Naive thymus-derived CD8-positive, alpha-beta T cell (primary cell): ENCODE results near the gene EPN2. TPM values are rescaled to one million over a fixed set of nuclear protein-coding genes. Genes with fewer than 3 reads are reported as not detected.
A peak's percentile ranks its signal among the peaks of the same experiment; 100 is the strongest.
"Not testable (repeated sequence)": the region's sequence is repeated elsewhere in the genome, so short reads cannot be mapped to it uniquely, and the experiment has no call there.

Source experiments
- ATAC-seq, 2 donors: fragments of 150-1000 bp; cut with Tn5 transposase in 1 of 2; sonication (Bioruptor Pico), chemical (Tn5 transposase) in 1 of 2; 1 replicate in 1 of 2; 2 replicates in 1 of 2; pipeline ENCODE4 v1.10.0; 2021; ENCODE audit warnings: mild to moderate bottlenecking in 2 of 2, moderate library complexity in 2 of 2
- POLR2A ChIA-PET: fragments of 350-600 bp; sonication (Branson Sonifier 250); formaldehyde crosslinking; loops from one replicate; lab custom pipeline; 2021; ENCODE audit warnings: antibody characterized with exemption; lab: Charles Lee
- DNase-seq, 10 donors: peaks; one replicate each; pipeline versions ENCODE4 v3.0.0 to v3.0.0-alpha.2; 2020 to 2022
- H3K27ac Mint-ChIP-seq, 10 donors: one replicate each; pipeline ENCODE4 v1.8.0; 2020 to 2022; ENCODE audit warnings: mild to moderate bottlenecking in 10 of 10, mixed read lengths in 10 of 10, moderate library complexity in 4 of 10, inconsistent platforms in 1 of 10
- H3K27me3 Mint-ChIP-seq, 5 donors: one replicate each; pipeline ENCODE4 v1.8.0; 2021 to 2022; ENCODE audit warnings: mixed read lengths in 5 of 5
- H3K36me3 Mint-ChIP-seq, 3 donors: one replicate each; pipeline ENCODE4 v1.8.0; 2020 to 2022; ENCODE audit warnings: mixed read lengths in 3 of 3, mild to moderate bottlenecking in 2 of 3, inconsistent platforms in 1 of 3
- H3K4me1 Mint-ChIP-seq, 4 donors: one replicate each; pipeline ENCODE4 v1.8.0; 2021 to 2022; ENCODE audit warnings: mixed read lengths in 4 of 4
- H3K4me3 Mint-ChIP-seq, 10 donors: one replicate each; pipeline ENCODE4 v1.8.0; 2020 to 2022; ENCODE audit warnings: mild to moderate bottlenecking in 10 of 10, mixed read lengths in 10 of 10, moderate library complexity in 6 of 10, inconsistent platforms in 1 of 10
- H3K9me3 Mint-ChIP-seq, 9 donors: one replicate each; pipeline ENCODE4 v1.8.0; 2020 to 2022; ENCODE audit warnings: mixed read lengths in 9 of 9, mild to moderate bottlenecking in 3 of 9, inconsistent platforms in 1 of 9, moderate library complexity in 1 of 9
- polyA plus RNA-seq, 3 donors: library from polyadenylated mRNA; unstranded; fragments of 300-500 nt; fragmentation: Illumina TruSeq; gene quantifications; one replicate each; pipeline ENCODE4 v1.2.3, GENCODE V29; 2021
- total RNA-seq, 8 experiments: library from RNA in 2 of 8; stranded (reverse) in 2 of 8; gene quantifications; one replicate each; pipeline ENCODE4 v1.2.3 and lab custom pipeline; 2021 to 2026

Gene EPN2
- total and polyA plus RNA-seq, 5 experiments from 2014 or later: 1.3 to 6.5 (median 3.7) TPM

- H3K36me3 Mint-ChIP-seq, H3K27me3 Mint-ChIP-seq, POLR2A ChIA-PET, H3K9me3 Mint-ChIP-seq, H3K27ac Mint-ChIP-seq, ATAC-seq, H3K4me3 Mint-ChIP-seq, H3K4me1 Mint-ChIP-seq, DNase-seq: not testable (repeated sequence)
These were observed 17.0 kb upstream of the EPN2 start for GRCh38 chr17:19220195-19220594.

- H3K9me3 Mint-ChIP-seq, H3K4me3 Mint-ChIP-seq, H3K4me1 Mint-ChIP-seq, H3K27me3 Mint-ChIP-seq, POLR2A ChIA-PET, ATAC-seq, H3K36me3 Mint-ChIP-seq, DNase-seq, H3K27ac Mint-ChIP-seq: not testable (repeated sequence)
These were observed 10.3 kb upstream of the EPN2 start for GRCh38 chr17:19226610-19227588.

- H3K4me1 Mint-ChIP-seq, DNase-seq, H3K36me3 Mint-ChIP-seq, POLR2A ChIA-PET, H3K4me3 Mint-ChIP-seq, H3K9me3 Mint-ChIP-seq, ATAC-seq, H3K27ac Mint-ChIP-seq: not testable (repeated sequence)
- peaks cover 0 to 11% (median 3%) of the 10 kb centered on the region in 5 donors for H3K27me3 Mint-ChIP-seq
These were observed 2.5 kb upstream of the EPN2 start for GRCh38 chr17:19234676-19235075.

- H3K36me3 Mint-ChIP-seq, POLR2A ChIA-PET, H3K4me3 Mint-ChIP-seq, H3K9me3 Mint-ChIP-seq, H3K4me1 Mint-ChIP-seq, H3K27ac Mint-ChIP-seq, DNase-seq: not testable (repeated sequence)
- ATAC-seq: peak; percentile 66 to 87
- peaks cover 2 to 18% (median 3%) of the 10 kb centered on the region in 5 donors for H3K27me3 Mint-ChIP-seq
These were observed 621 bp upstream of the EPN2 start for GRCh38 chr17:19236351-19237138.

GRCh38 chr17:19237389-19238166 is 412 bp downstream of the EPN2 start:
- Mint-ChIP-seq H3K4me3 (peak overlapping the region; percentile 70 to 90 (median 82)), H3K27ac (peak overlapping the region in 4 of 10 donors; percentile 28 to 72 (median 55)), H3K36me3 (no peaks in the 10 kb centered on the region)

GRCh38 chr17:19238167-19238505 is 970 bp downstream of the EPN2 start:
- H3K36me3 Mint-ChIP-seq: no peaks in the 10 kb centered on the region
- no peak for ATAC-seq
- no peaks in the 10 kb centered on the region for H3K9me3 Mint-ChIP-seq
- H3K4me1 Mint-ChIP-seq: peaks cover 0 to 10% (median 4%) of the 10 kb centered on the region in 4 donors
- peaks cover 2 to 18% (median 5%) of the 10 kb centered on the region in 5 donors for H3K27me3 Mint-ChIP-seq
- peak in 4 of 10 donors; percentile 5 to 53 (median 11) for DNase-seq
- POLR2A ChIA-PET: interaction anchor here (1.3 kb wide), 2 partner anchors 9 to 140 kb away, joined by 4 to 5 read pairs; partner anchors contain the start of gene MAPK7
- peak overlapping the region in 4 of 10 donors; percentile 43 to 55 (median 48) for H3K27ac Mint-ChIP-seq
- H3K4me3 Mint-ChIP-seq: peak overlapping the region; percentile 70 to 90 (median 82)

More at GRCh38 chr17:19237389-19238166, 412 bp downstream of the EPN2 start:
- POLR2A ChIA-PET: interaction anchor here (1.3 kb wide), 2 partner anchors 10 to 140 kb away, joined by 4 to 5 read pairs; partner anchors contain the start of gene MAPK7
- Mint-ChIP-seq H3K27me3 (peaks cover 2 to 18% (median 5%) of the 10 kb centered on the region in 5 donors), H3K4me1 (peaks cover 0 to 10% (median 4%) of the 10 kb centered on the region in 4 donors), H3K9me3 (no peaks in the 10 kb centered on the region)
- peak in 6 of 10 donors; percentile 4 to 67 (median 34) for DNase-seq
- peak; percentile 0 to 66 for ATAC-seq

- H3K4me1 Mint-ChIP-seq: peaks cover 0 to 10% (median 4%) of the 10 kb centered on the region in 4 donors
These were observed 2.4 kb downstream of the EPN2 start for GRCh38 chr17:19239544-19239943.

GRCh38 chr17:19242323-19242722 is 5.2 kb downstream of the EPN2 start:
- POLR2A ChIA-PET: interaction anchor here (0.7 kb wide), 1 partner anchor 1705 kb away, joined by 4 read pairs; no protein-coding TSS in a partner anchor

More at GRCh38 chr17:19239544-19239943, 2.4 kb downstream of the EPN2 start:
- no peaks in the 10 kb centered on the region for H3K36me3 Mint-ChIP-seq
- H3K9me3 Mint-ChIP-seq: no peaks in the 10 kb centered on the region
- no peak for ATAC-seq
- no peak overlapping the region for H3K27ac Mint-ChIP-seq
- H3K4me3 Mint-ChIP-seq: peak overlapping the region in 2 of 10 donors; percentile 15 to 52
- H3K27me3 Mint-ChIP-seq: peaks cover 5 to 23% (median 7%) of the 10 kb centered on the region in 5 donors
- DNase-seq: peak in 1 of 10 donors; percentile 2
- POLR2A ChIA-PET: no interaction called here

GRCh38 chr17:19242926-19243325 is 5.8 kb downstream of the EPN2 start:
- Mint-ChIP-seq H3K4me1 (peaks cover 0 to 7% (median 4%) of the 10 kb centered on the region in 4 donors), H3K27ac (no peak overlapping the region), H3K4me3 (no peak overlapping the region), H3K36me3 (no peaks in the 10 kb centered on the region), H3K9me3 (no peaks in the 10 kb centered on the region), H3K27me3 (peaks cover 7 to 36% (median 19%) of the 10 kb centered on the region in 5 donors)
- ATAC-seq (no peak), DNase-seq (peak in 1 of 10 donors; percentile 11)
- POLR2A ChIA-PET: interaction anchor here (0.7 kb wide), 1 partner anchor 1705 kb away, joined by 4 read pairs; no protein-coding TSS in a partner anchor

More at GRCh38 chr17:19242323-19242722, 5.2 kb downstream of the EPN2 start:
- H3K4me3 Mint-ChIP-seq: no peak overlapping the region
- no peaks in the 10 kb centered on the region for H3K9me3 Mint-ChIP-seq
- DNase-seq (no peak), ATAC-seq (no peak)
- no peak overlapping the region for H3K27ac Mint-ChIP-seq
- H3K27me3 Mint-ChIP-seq: peaks cover 7 to 31% (median 13%) of the 10 kb centered on the region in 5 donors
- H3K36me3 Mint-ChIP-seq: no peaks in the 10 kb centered on the region
- peaks cover 0 to 10% (median 5%) of the 10 kb centered on the region in 4 donors for H3K4me1 Mint-ChIP-seq

- Mint-ChIP-seq H3K27me3 (peaks cover 7 to 33% (median 21%) of the 10 kb centered on the region in 5 donors), H3K4me1 (peaks cover 0 to 6% (median 0%) of the 10 kb centered on the region in 4 donors)
These were observed 6.7 kb downstream of the EPN2 start for GRCh38 chr17:19243838-19244237.

GRCh38 chr17:19244357-19244756 is 7.2 kb downstream of the EPN2 start:
- peaks cover 0 to 6% (median 0%) of the 10 kb centered on the region in 4 donors for H3K4me1 Mint-ChIP-seq
- ATAC-seq (no peak), DNase-seq (no peak)
- H3K9me3 Mint-ChIP-seq: no peaks in the 10 kb centered on the region
- POLR2A ChIA-PET: no interaction called here
- no peak overlapping the region for H3K27ac Mint-ChIP-seq
- H3K36me3 Mint-ChIP-seq: no peaks in the 10 kb centered on the region
- H3K27me3 Mint-ChIP-seq: peaks cover 7 to 38% (median 21%) of the 10 kb centered on the region in 5 donors
- no peak overlapping the region for H3K4me3 Mint-ChIP-seq

More at GRCh38 chr17:19243838-19244237, 6.7 kb downstream of the EPN2 start:
- H3K36me3 Mint-ChIP-seq: no peaks in the 10 kb centered on the region
- DNase-seq (peak in 1 of 10 donors; percentile 9), ATAC-seq (no peak)
- POLR2A ChIA-PET: no interaction called here
- no peak overlapping the region for H3K27ac Mint-ChIP-seq
- H3K9me3 Mint-ChIP-seq: no peaks in the 10 kb centered on the region
- no peak overlapping the region for H3K4me3 Mint-ChIP-seq
